Calu3 (cell line): Measurements from ENCODE around the gene ST7. TPM values are rescaled to one million over a fixed set of nuclear protein-coding genes. Genes with fewer than 3 reads are reported as not detected.

Source experiments
- BruUV-seq: library from RNA; stranded (reverse); fragments of 400-500 nt; replicated peaks from 2 replicates; lab custom pipeline; 2021; lab: Mats Ljungman, UMichigan
- CTCF ChIA-PET: fragments of 300-600 bp; sonication (Branson Sonifier 250); formaldehyde crosslinking; loops from one replicate; lab custom pipeline; 2022; ENCODE audit warnings: antibody characterized with exemption; lab: Charles Lee
- DNase-seq: peaks from one replicate; pipeline ENCODE4 v3.0.0; 2022
- H3K27ac Mint-ChIP-seq: one replicate; pipeline ENCODE4 v1.8.0; 2022; ENCODE audit warnings: mixed read lengths; ENCODE audit not compliant: unreplicated experiment
- H3K27me3 Mint-ChIP-seq: one replicate; pipeline ENCODE4 v1.8.0; 2022; ENCODE audit warnings: mixed read lengths; ENCODE audit not compliant: unreplicated experiment
- H3K36me3 Mint-ChIP-seq: one replicate; pipeline ENCODE4 v1.8.0; 2022; ENCODE audit warnings: mild to moderate bottlenecking, moderate library complexity, mixed read lengths; ENCODE audit not compliant: insufficient read depth, unreplicated experiment
- H3K4me1 Mint-ChIP-seq: one replicate; pipeline ENCODE4 v1.8.0; 2022; ENCODE audit warnings: mild to moderate bottlenecking, low read depth, mixed read lengths; ENCODE audit not compliant: unreplicated experiment
- H3K4me3 Mint-ChIP-seq: one replicate; pipeline ENCODE4 v1.8.0; 2022; ENCODE audit warnings: mild to moderate bottlenecking, low read depth, moderate library complexity, mixed read lengths; ENCODE audit not compliant: unreplicated experiment
- H3K9me3 Mint-ChIP-seq: one replicate; pipeline ENCODE4 v1.8.0; 2022; ENCODE audit warnings: low read depth, mixed read lengths; ENCODE audit not compliant: unreplicated experiment
- CTCF ChIP-seq: fragments of 200-600 bp; IDR thresholded peaks from one replicate; pipeline ENCODE4 v1.8.0; 2022; ENCODE audit warnings: antibody characterized with exemption; ENCODE audit not compliant: unreplicated experiment
- intact Hi-C: fragments of 100-400 bp; cut with micrococcal nuclease; formaldehyde crosslinking; loops from one replicate; pipeline ENCODE4 v1.10.0; 2022; ENCODE audit not compliant: unreplicated experiment
- total RNA-seq: library from RNA; stranded (reverse); gene quantifications from 2 replicates; pipeline ENCODE4 v1.2.3, GENCODE V29; 2022

ST7 gene
- total RNA-seq, 1 experiment from 2014 or later = 17.7 TPM

DNA sequence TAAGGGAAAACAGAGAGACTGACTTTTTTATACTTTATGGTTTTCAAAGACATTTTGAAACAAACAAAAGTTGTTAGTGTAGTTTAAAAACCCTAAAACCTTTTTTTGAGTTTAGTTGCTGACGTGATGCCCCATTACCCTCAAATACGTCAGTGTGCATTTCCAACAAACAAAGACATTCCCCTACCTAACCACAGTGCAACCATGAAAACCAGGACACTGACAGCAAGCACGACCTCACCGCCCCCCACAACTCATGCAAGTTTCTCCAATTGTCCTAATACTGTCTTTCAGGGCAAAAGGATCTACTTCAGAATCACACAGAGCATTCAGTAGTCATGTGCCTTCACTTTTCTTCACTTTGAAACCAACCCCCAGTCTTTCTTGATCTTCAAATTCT, 294.5 kb downstream of the ST7 start:
- CTCF ChIA-PET = no interaction called here

GRCh38 chr7:117248829-117249228, 295.5 kb downstream of the ST7 start:
- Mint-ChIP-seq H3K4me3 (no peak overlapping the region), H3K27ac (no peak overlapping the region), H3K4me1 (no peaks in the 10 kb centered on the region), H3K9me3 (no peaks in the 10 kb centered on the region), H3K27me3 (peaks cover 62% of the 10 kb centered on the region), H3K36me3 (no peaks in the 10 kb centered on the region)
- intact Hi-C loops = no loop called here
- no peak for TF ChIP-seq CTCF
- CTCF ChIA-PET = no interaction called here
- BruUV-seq = no TSS peak
- no peak for DNase-seq

More for the DNA sequence above, 294.5 kb downstream of the ST7 start:
- Mint-ChIP-seq H3K9me3 (no peaks in the 10 kb centered on the region), H3K36me3 (no peaks in the 10 kb centered on the region), H3K4me3 (no peak overlapping the region), H3K27me3 (peaks cover 72% of the 10 kb centered on the region), H3K27ac (no peak overlapping the region), H3K4me1 (no peaks in the 10 kb centered on the region)
- TF ChIP-seq CTCF = no peak
- no peak for DNase-seq
- no TSS peak for BruUV-seq
- intact Hi-C loops = no loop called here

GRCh38 chr7:117249696-117250095, 296.4 kb downstream of the ST7 start:
- CTCF ChIA-PET = interaction anchor here (0.6 kb wide), 1 partner anchor 20 kb away, joined by 3 read pairs; no protein-coding TSS in a partner anchor
- H3K9me3 Mint-ChIP-seq = no peaks in the 10 kb centered on the region
- intact Hi-C loops = no loop called here
- BruUV-seq = no TSS peak
- no peak overlapping the region for H3K4me3 Mint-ChIP-seq
- H3K27me3 Mint-ChIP-seq = peaks cover 62% of the 10 kb centered on the region
- H3K27ac Mint-ChIP-seq = no peak overlapping the region
- H3K4me1 Mint-ChIP-seq = no peaks in the 10 kb centered on the region
- no peaks in the 10 kb centered on the region for H3K36me3 Mint-ChIP-seq
- no peak for TF ChIP-seq CTCF
- no peak for DNase-seq

- CTCF ChIA-PET = interaction anchor here (0.6 kb wide), 1 partner anchor 21 kb away, joined by 3 read pairs; no protein-coding TSS in a partner anchor
- H3K4me3 Mint-ChIP-seq = no peak overlapping the region
- no peak for TF ChIP-seq CTCF
- no peak for DNase-seq
- H3K4me1 Mint-ChIP-seq = no peaks in the 10 kb centered on the region
- peaks cover 68% of the 10 kb centered on the region for H3K27me3 Mint-ChIP-seq
- BruUV-seq = no TSS peak
- H3K9me3 Mint-ChIP-seq = no peaks in the 10 kb centered on the region
- no peak overlapping the region for H3K27ac Mint-ChIP-seq
- H3K36me3 Mint-ChIP-seq = no peaks in the 10 kb centered on the region
- intact Hi-C loops = no loop called here
Observed at GRCh38 chr7:117250245-117250644, 296.9 kb downstream of the ST7 start.
